ENCODE measurements around the gene LVRN. TPM values are rescaled to one million over a fixed set of nuclear protein-coding genes. Genes with fewer than 3 reads are reported as not detected.

Gene LVRN
- total RNA-seq, 1 experiment from 2014 or later, result 0.09 TPM

GRCh38 chr5:116032991-116033390 is 70.7 kb downstream of the LVRN start:
- no peaks in the 10 kb centered on the region for H3K79me2 ChIP-seq (ENCODE audit: insufficient read depth, low read length)
- H4K91ac ChIP-seq (ENCODE audit: insufficient read length, low read depth, low read length), result no peak overlapping the region
- H2AK5ac ChIP-seq (ENCODE audit: insufficient read length, low read length), result no peak overlapping the region
- Mint-ChIP-seq H3K9me3 (no peaks in the 10 kb centered on the region), H3K27ac (no peak overlapping the region), H3K36me3 (ENCODE audit: insufficient read depth in 1 of 3, low read depth in 3 of 3) (no peaks in the 10 kb centered on the region; a peak in 1 of 7 replicates), H3K27me3 (ENCODE audit: low read depth) (no peaks in the 10 kb centered on the region; the same call in 1 of the 2 replicates), H3K4me3 (no peak overlapping the region), H3K4me1 (peaks cover 7% of the 10 kb centered on the region in 2 experiments; a peak in 3 of 4 replicates)
- H3K27me3 ChIP-seq (ENCODE audit: insufficient read depth, low read length), result no peaks in the 10 kb centered on the region
- no peak overlapping the region for H3T11ph ChIP-seq (ENCODE audit: low read length)
- H2BK20ac ChIP-seq (ENCODE audit: low read depth, low read length, poor library complexity, severe bottlenecking), result no peak overlapping the region
- H3K14ac ChIP-seq (ENCODE audit: insufficient read depth, low read length), result no peak overlapping the region
- H2BK15ac ChIP-seq (ENCODE audit: low read depth, low read length), result no peak overlapping the region
- H3K9me3 ChIP-seq (ENCODE audit: control insufficient read depth, low read depth, low read length), result no peaks in the 10 kb centered on the region
- no peak overlapping the region for H3K4ac ChIP-seq (ENCODE audit: low read depth, low read length)
- H2AFZ ChIP-seq (ENCODE audit: low read length), result no peak overlapping the region
- no peak overlapping the region for H4K5ac ChIP-seq (ENCODE audit: insufficient read length, low read depth, low read length)
- no peak for DNase-seq
- H3K27ac ChIP-seq (ENCODE audit: insufficient read length, low read depth, low read length), result no peak overlapping the region
- no peak overlapping the region for H2BK12ac ChIP-seq (ENCODE audit: insufficient read length, low read depth, low read length)
- H4K20me1 ChIP-seq (ENCODE audit: control insufficient read depth, insufficient read depth, insufficient read length), result no peaks in the 10 kb centered on the region
- H3K9ac ChIP-seq (ENCODE audit: extremely low read depth, insufficient read length, low read length), result no peak overlapping the region
- H3K23ac ChIP-seq (ENCODE audit: insufficient read length, low read depth, low read length), result no peak overlapping the region
- no CpG with 5 or more reads among the region's 3 CpGs for WGBS (ENCODE audit: extremely low coverage, insufficient read length, low lambda C conversion rate)
- TF ChIP-seq, protein P1, sequence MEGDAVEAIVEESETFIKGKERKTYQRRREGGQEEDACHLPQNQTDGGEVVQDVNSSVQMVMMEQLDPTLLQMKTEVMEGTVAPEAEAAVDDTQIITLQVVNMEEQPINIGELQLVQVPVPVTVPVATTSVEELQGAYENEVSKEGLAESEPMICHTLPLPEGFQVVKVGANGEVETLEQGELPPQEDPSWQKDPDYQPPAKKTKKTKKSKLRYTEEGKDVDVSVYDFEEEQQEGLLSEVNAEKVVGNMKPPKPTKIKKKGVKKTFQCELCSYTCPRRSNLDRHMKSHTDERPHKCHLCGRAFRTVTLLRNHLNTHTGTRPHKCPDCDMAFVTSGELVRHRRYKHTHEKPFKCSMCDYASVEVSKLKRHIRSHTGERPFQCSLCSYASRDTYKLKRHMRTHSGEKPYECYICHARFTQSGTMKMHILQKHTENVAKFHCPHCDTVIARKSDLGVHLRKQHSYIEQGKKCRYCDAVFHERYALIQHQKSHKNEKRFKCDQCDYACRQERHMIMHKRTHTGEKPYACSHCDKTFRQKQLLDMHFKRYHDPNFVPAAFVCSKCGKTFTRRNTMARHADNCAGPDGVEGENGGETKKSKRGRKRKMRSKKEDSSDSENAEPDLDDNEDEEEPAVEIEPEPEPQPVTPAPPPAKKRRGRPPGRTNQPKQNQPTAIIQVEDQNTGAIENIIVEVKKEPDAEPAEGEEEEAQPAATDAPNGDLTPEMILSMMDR (conservative IDR thresholded peaks at IDR 0.05), result no peak
- H2BK5ac ChIP-seq (ENCODE audit: insufficient read length, low read length), result no peak overlapping the region
- H3K4me2 ChIP-seq (ENCODE audit: insufficient read depth, insufficient read length, low read length), result no peak overlapping the region
- no peak overlapping the region for H4K8ac ChIP-seq (replicated peaks; ENCODE audit: insufficient read length, low read depth, low read length)
- H3K56ac ChIP-seq (ENCODE audit: insufficient read length, low read depth, low read length), result no peak overlapping the region
- no peaks in the 10 kb centered on the region for H3K79me1 ChIP-seq (ENCODE audit: insufficient read depth, low read depth, low read length, poor library complexity, severe bottlenecking)
- H3K4me1 ChIP-seq (ENCODE audit: insufficient read depth, low read length), result no peaks in the 10 kb centered on the region; the same call in 1 of the 2 replicates
- H2BK120ac ChIP-seq (ENCODE audit: low read depth, low read length, poor library complexity, severe bottlenecking), result no peak overlapping the region
- H3K18ac ChIP-seq (ENCODE audit: insufficient read length, low read depth, low read length), result no peak overlapping the region
- no peaks in the 10 kb centered on the region for H3K23me2 ChIP-seq (ENCODE audit: insufficient read length, low read depth, low read length, poor library complexity, severe bottlenecking)

Data from H9 (cell line).